ENCODE measurements around the gene SLC24A4.

SLC24A4 gene

DNA sequence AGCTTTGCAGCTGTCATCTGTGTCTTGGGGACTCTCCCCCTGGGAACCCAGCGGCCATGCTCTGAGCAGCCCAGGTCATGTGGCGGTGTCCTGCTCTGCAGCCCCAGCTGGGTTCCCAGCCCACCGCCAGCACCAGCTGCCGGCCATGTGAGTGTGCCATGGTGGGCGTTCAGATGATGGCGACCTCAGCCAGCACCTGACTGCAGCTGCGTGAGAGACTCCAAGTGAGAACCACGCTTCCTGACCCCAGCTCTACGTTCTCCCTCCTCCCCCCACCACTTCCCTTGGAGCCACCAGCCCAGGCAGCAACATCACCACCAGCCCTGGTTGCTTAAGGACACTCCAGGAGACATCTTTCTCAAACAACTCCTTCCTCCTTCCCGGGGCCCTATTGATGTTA, 68.8 kb downstream of the SLC24A4 start:
- H2AFZ ChIP-seq (ENCODE audit: low read length) = no peak overlapping the region

GRCh38 chr14:92392711-92393110, 69.7 kb downstream of the SLC24A4 start:
- no peak overlapping the region for H3K27ac ChIP-seq (replicated peaks; ENCODE audit: low read length)
- no peak overlapping the region for H3K4me3 ChIP-seq (ENCODE audit: low read length in 2 of 2)
- no peak overlapping the region for H4K91ac ChIP-seq (ENCODE audit: low read depth, low read length, poor library complexity)
- H3K4me1 ChIP-seq (ENCODE audit: control insufficient read depth in 2 of 2, insufficient read depth in 1 of 2, low read depth in 1 of 2, low read length in 2 of 2) = peaks cover 0 to 3% of the 10 kb centered on the region in 2 donors
- no peaks in the 10 kb centered on the region for H3K27me3 ChIP-seq (ENCODE audit: control insufficient read depth in 3 of 3, insufficient read depth in 3 of 3, low read depth in 1 of 3, low read length in 3 of 3)
- no peak overlapping the region for H3K4ac ChIP-seq (ENCODE audit: low read length)
- no peak for DNase-seq (ENCODE audit: low spot score)
- no peak overlapping the region for H3K4me2 ChIP-seq (ENCODE audit: insufficient read depth, low read length, poor library complexity, severe bottlenecking)
- H3K14ac ChIP-seq (ENCODE audit: low read length) = no peak overlapping the region
- no peaks in the 10 kb centered on the region for H3K36me3 ChIP-seq (replicated peaks in 1 of 2; ENCODE audit: control insufficient read depth in 2 of 2, insufficient read depth in 2 of 2, low read length in 2 of 2)
- no peak overlapping the region for H3K18ac ChIP-seq (ENCODE audit: low read length)
- WGBS, 2 donors (ENCODE audit: extremely low coverage in 2 of 2, insufficient read length in 2 of 2, insufficient replicate concordance in 1 of 2) = no CpG with 5 or more reads among the region's 9 CpGs
- H4K8ac ChIP-seq (ENCODE audit: low read depth, low read length) = no peak overlapping the region
- no peak overlapping the region for H2BK5ac ChIP-seq (ENCODE audit: low read length)
- no peaks in the 10 kb centered on the region for H3K79me1 ChIP-seq (ENCODE audit: low read depth, low read length)
- H2AFZ ChIP-seq (ENCODE audit: low read length) = no peak overlapping the region
- peaks cover 0 to 2% of the 10 kb centered on the region in 2 donors for H3K9me3 ChIP-seq (replicated peaks in 1 of 2; ENCODE audit: control insufficient read depth in 2 of 2, insufficient read depth in 1 of 2, low read depth in 1 of 2, low read length in 2 of 2)
- H3K9ac ChIP-seq (ENCODE audit: low read depth, low read length, poor library complexity) = no peak overlapping the region
- no peak overlapping the region for H2BK120ac ChIP-seq (ENCODE audit: low read depth, low read length)
- H2AK5ac ChIP-seq (ENCODE audit: low read depth, low read length) = no peak overlapping the region
- no peak overlapping the region for H3K23ac ChIP-seq (ENCODE audit: low read depth, low read length, poor library complexity)
- no peak overlapping the region for H2BK15ac ChIP-seq (ENCODE audit: low read length)
- no peak overlapping the region for H2BK12ac ChIP-seq (ENCODE audit: low read length)

More for the DNA sequence above, 68.8 kb downstream of the SLC24A4 start:
- peaks cover 0 to 2% of the 10 kb centered on the region in 2 donors for H3K9me3 ChIP-seq (replicated peaks in 1 of 2; ENCODE audit: control insufficient read depth in 2 of 2, insufficient read depth in 1 of 2, low read depth in 1 of 2, low read length in 2 of 2)
- H3K14ac ChIP-seq (ENCODE audit: low read length) = no peak overlapping the region
- no peak overlapping the region for H2BK12ac ChIP-seq (ENCODE audit: low read length)
- H3K27me3 ChIP-seq (ENCODE audit: control insufficient read depth in 3 of 3, insufficient read depth in 3 of 3, low read depth in 1 of 3, low read length in 3 of 3) = no peaks in the 10 kb centered on the region
- no peak overlapping the region for H3K23ac ChIP-seq (ENCODE audit: low read depth, low read length, poor library complexity)
- no peak overlapping the region for H4K8ac ChIP-seq (ENCODE audit: low read depth, low read length)
- no peak overlapping the region for H3K18ac ChIP-seq (ENCODE audit: low read length)
- H3K4me3 ChIP-seq (ENCODE audit: low read length in 2 of 2) = no peak overlapping the region
- H2BK120ac ChIP-seq (ENCODE audit: low read depth, low read length) = no peak overlapping the region
- no peak overlapping the region for H3K27ac ChIP-seq (replicated peaks; ENCODE audit: low read length)
- DNase-seq (ENCODE audit: low spot score) = no peak
- H2BK5ac ChIP-seq (ENCODE audit: low read length) = no peak overlapping the region
- peaks cover 0 to 2% of the 10 kb centered on the region in 2 donors for H3K4me1 ChIP-seq (ENCODE audit: control insufficient read depth in 2 of 2, insufficient read depth in 1 of 2, low read depth in 1 of 2, low read length in 2 of 2)
- H4K91ac ChIP-seq (ENCODE audit: low read depth, low read length, poor library complexity) = no peak overlapping the region
- H3K79me1 ChIP-seq (ENCODE audit: low read depth, low read length) = no peaks in the 10 kb centered on the region
- no peak overlapping the region for H2AK5ac ChIP-seq (ENCODE audit: low read depth, low read length)
- H2BK15ac ChIP-seq (ENCODE audit: low read length) = no peak overlapping the region
- no peaks in the 10 kb centered on the region for H3K36me3 ChIP-seq (replicated peaks in 1 of 2; ENCODE audit: control insufficient read depth in 2 of 2, insufficient read depth in 2 of 2, low read length in 2 of 2)
- WGBS, 2 donors (ENCODE audit: extremely low coverage in 2 of 2, insufficient read length in 2 of 2, insufficient replicate concordance in 1 of 2) = no CpG with 5 or more reads among the region's 10 CpGs
- no peak overlapping the region for H3K4me2 ChIP-seq (ENCODE audit: insufficient read depth, low read length, poor library complexity, severe bottlenecking)
- no peak overlapping the region for H3K9ac ChIP-seq (ENCODE audit: low read depth, low read length, poor library complexity)
- H3K4ac ChIP-seq (ENCODE audit: low read length) = no peak overlapping the region

DNA sequence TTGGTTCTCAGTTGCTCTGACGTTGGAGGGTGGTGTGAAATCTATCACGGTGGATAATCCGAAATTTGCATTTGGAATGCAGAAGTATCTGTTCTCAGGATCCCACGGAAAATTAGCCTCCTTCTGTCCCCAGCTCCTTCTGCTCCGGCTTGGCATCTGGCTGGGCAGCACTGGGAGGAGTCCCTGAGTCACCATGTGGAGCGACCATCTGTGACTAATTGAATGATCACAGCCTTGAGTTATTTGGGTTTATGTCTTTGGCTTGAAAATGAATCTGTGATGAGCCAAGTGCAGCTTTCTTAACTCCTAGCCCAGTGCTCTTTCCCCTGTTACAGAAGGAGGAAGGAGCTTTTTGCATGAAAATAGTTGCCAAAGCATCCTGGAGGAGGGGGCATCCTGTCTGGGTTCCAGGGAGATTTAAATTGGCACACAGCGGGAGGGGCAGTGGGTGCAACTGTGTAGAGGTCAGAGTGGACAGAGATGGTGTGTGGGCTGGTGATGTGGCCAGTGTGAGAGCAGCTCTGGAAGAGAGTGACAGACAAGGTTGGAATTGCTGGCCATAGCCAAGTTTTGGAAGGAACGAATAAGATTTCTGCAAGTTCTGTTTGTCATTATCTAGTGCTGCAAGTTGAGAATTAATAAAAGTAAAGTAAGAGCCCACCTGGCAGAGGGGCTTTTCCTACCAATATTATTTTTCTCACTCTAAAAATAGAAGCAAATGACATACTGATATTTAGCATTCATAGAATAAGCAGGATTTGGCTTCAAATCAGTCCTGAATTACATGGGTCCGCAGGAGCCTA, 74.4 kb downstream of the SLC24A4 start:
- Histone ChIP-seq H3K4me1 (ENCODE audit: control insufficient read depth in 2 of 2, insufficient read depth in 1 of 2, low read depth in 1 of 2, low read length in 2 of 2) (peaks cover 0 to 3% of the 10 kb centered on the region in 2 donors), H2BK5ac (ENCODE audit: low read length) (no peak overlapping the region), H3K18ac (ENCODE audit: low read length) (no peak overlapping the region), H2AK5ac (ENCODE audit: low read depth, low read length) (no peak overlapping the region), H3K36me3 (replicated peaks in 1 of 2; ENCODE audit: control insufficient read depth in 2 of 2, insufficient read depth in 2 of 2, low read length in 2 of 2) (no peaks in the 10 kb centered on the region), H3K79me1 (ENCODE audit: low read depth, low read length) (no peaks in the 10 kb centered on the region), H3K14ac (ENCODE audit: low read length) (no peak overlapping the region), H2BK12ac (ENCODE audit: low read length) (no peak overlapping the region), H3K9ac (ENCODE audit: low read depth, low read length, poor library complexity) (no peak overlapping the region), H3K27ac (replicated peaks; ENCODE audit: low read length) (no peak overlapping the region), H2BK15ac (ENCODE audit: low read length) (no peak overlapping the region), H3K4me3 (ENCODE audit: low read length in 2 of 2) (no peak overlapping the region), H3K23ac (ENCODE audit: low read depth, low read length, poor library complexity) (no peak overlapping the region), H3K27me3 (ENCODE audit: control insufficient read depth in 3 of 3, insufficient read depth in 3 of 3, low read depth in 1 of 3, low read length in 3 of 3) (peaks cover 0 to 10% (median 0%) of the 10 kb centered on the region in 3 experiments), H2AFZ (ENCODE audit: low read length) (no peak overlapping the region), H3K9me3 (replicated peaks in 1 of 2; ENCODE audit: control insufficient read depth in 2 of 2, insufficient read depth in 1 of 2, low read depth in 1 of 2, low read length in 2 of 2) (no peaks in the 10 kb centered on the region), H4K91ac (ENCODE audit: low read depth, low read length, poor library complexity) (no peak overlapping the region), H4K8ac (ENCODE audit: low read depth, low read length) (no peak overlapping the region), H3K4me2 (ENCODE audit: insufficient read depth, low read length, poor library complexity, severe bottlenecking) (no peak overlapping the region), H3K4ac (ENCODE audit: low read length) (no peak overlapping the region), H2BK120ac (ENCODE audit: low read depth, low read length) (no peak overlapping the region)
- WGBS, 2 donors (ENCODE audit: extremely low coverage in 2 of 2, insufficient read length in 2 of 2, insufficient replicate concordance in 1 of 2) = no CpG with 5 or more reads among the region's 9 CpGs
- DNase-seq (ENCODE audit: low spot score) = no peak

GRCh38 chr14:92397953-92398564, 75.1 kb downstream of the SLC24A4 start:
- peak overlapping the region in 1 of 2 donors; percentile 6 for H3K4me3 ChIP-seq (ENCODE audit: low read length in 2 of 2)
- DNase-seq (ENCODE audit: low spot score) = no peak

More at GRCh38 chr14:92397953-92398564, 75.1 kb downstream of the SLC24A4 start:
- no peak overlapping the region for H3K4me2 ChIP-seq (ENCODE audit: insufficient read depth, low read length, poor library complexity, severe bottlenecking)
- no peaks in the 10 kb centered on the region for H3K79me1 ChIP-seq (ENCODE audit: low read depth, low read length)
- no CpG with 5 or more reads among the region's 9 CpGs for WGBS, 2 donors (ENCODE audit: extremely low coverage in 2 of 2, insufficient read length in 2 of 2, insufficient replicate concordance in 1 of 2)
- H2AFZ ChIP-seq (ENCODE audit: low read length) = no peak overlapping the region
- no peak overlapping the region for H3K14ac ChIP-seq (ENCODE audit: low read length)
- no peak overlapping the region for H4K91ac ChIP-seq (ENCODE audit: low read depth, low read length, poor library complexity)
- no peak overlapping the region for H3K27ac ChIP-seq (replicated peaks; ENCODE audit: low read length)
- no peak overlapping the region for H2BK120ac ChIP-seq (ENCODE audit: low read depth, low read length)
- peaks cover 0 to 3% of the 10 kb centered on the region in 2 donors for H3K9me3 ChIP-seq (replicated peaks in 1 of 2; ENCODE audit: control insufficient read depth in 2 of 2, insufficient read depth in 1 of 2, low read depth in 1 of 2, low read length in 2 of 2)
- H3K23ac ChIP-seq (ENCODE audit: low read depth, low read length, poor library complexity) = no peak overlapping the region
- H4K8ac ChIP-seq (ENCODE audit: low read depth, low read length) = no peak overlapping the region
- no peaks in the 10 kb centered on the region for H3K36me3 ChIP-seq (replicated peaks in 1 of 2; ENCODE audit: control insufficient read depth in 2 of 2, insufficient read depth in 2 of 2, low read length in 2 of 2)
- no peak overlapping the region for H3K4ac ChIP-seq (ENCODE audit: low read length)
- H2AK5ac ChIP-seq (ENCODE audit: low read depth, low read length) = no peak overlapping the region
- H2BK12ac ChIP-seq (ENCODE audit: low read length) = no peak overlapping the region
- H2BK15ac ChIP-seq (ENCODE audit: low read length) = no peak overlapping the region
- H3K9ac ChIP-seq (ENCODE audit: low read depth, low read length, poor library complexity) = no peak overlapping the region
- H3K18ac ChIP-seq (ENCODE audit: low read length) = no peak overlapping the region
- H3K27me3 ChIP-seq (ENCODE audit: control insufficient read depth in 3 of 3, insufficient read depth in 3 of 3, low read depth in 1 of 3, low read length in 3 of 3) = peaks cover 0 to 10% (median 0%) of the 10 kb centered on the region in 3 experiments
- peaks cover 0 to 3% of the 10 kb centered on the region in 2 donors for H3K4me1 ChIP-seq (ENCODE audit: control insufficient read depth in 2 of 2, insufficient read depth in 1 of 2, low read depth in 1 of 2, low read length in 2 of 2)
- no peak overlapping the region for H2BK5ac ChIP-seq (ENCODE audit: low read length)
